Measurements from ENCODE around the gene ANTKMT. TPM values are rescaled to one million over a fixed set of nuclear protein-coding genes. Genes with fewer than 3 reads are reported as not detected.
A peak's percentile ranks its signal among the peaks of the same experiment; 100 is the strongest.

Gene ANTKMT
- total and polyA plus RNA-seq, 12 donors, result 23.3 to 91.1 (median 31.7) TPM

- Histone ChIP-seq H3K36me3 (peaks cover 0 to 46% (median 24%) of the 10 kb centered on the region in 9 donors), H3K4me3 (peak overlapping the region; percentile 68 to 100 (median 94)), H3K9me3 (no peaks in the 10 kb centered on the region), H3K4me1 (peaks cover 7 to 19% (median 15%) of the 10 kb centered on the region in 9 donors), H3K27ac (peak overlapping the region in 8 of 10 donors; percentile 44 to 90 (median 84)), H3K27me3 (peaks cover 0 to 14% (median under 1%) of the 10 kb centered on the region in 7 donors)
- DNase-seq (no peak), ATAC-seq (peak in 3 of 8 donors; percentile 1 to 19 (median 5))
- intact Hi-C loops (cut with DNase I), result loop anchor here in 2 of 10 donors (2.0 to 5.0 kb wide), 2 partner anchors 27 to 47 kb away; partner anchors contain the start of genes CHTF18 (in 1 of the 2) and RPUSD1 (in 1 of the 2)
- 43 to 46% methylated on average over 38 of the region's 38 CpGs for WGBS, 2 donors
- TF ChIP-seq CTCF (IDR thresholded peaks at IDR 0.05), result no peak
Measured at GRCh38 chr16:739560-740458, 18.9 kb downstream of the ANTKMT start.

- Histone ChIP-seq H3K27ac (peak overlapping the region in 9 of 10 donors; percentile 44 to 90 (median 82)), H3K4me1 (peaks cover 7 to 19% (median 15%) of the 10 kb centered on the region in 9 donors), H3K4me3 (peak overlapping the region; percentile 68 to 100 (median 94)), H3K9me3 (no peaks in the 10 kb centered on the region), H3K36me3 (peaks cover 0 to 40% (median 23%) of the 10 kb centered on the region in 9 donors), H3K27me3 (peaks cover 0 to 18% (median 4%) of the 10 kb centered on the region in 7 donors)
- no peak for TF ChIP-seq CTCF (IDR thresholded peaks at IDR 0.05)
- ATAC-seq (peak; percentile 18 to 57 (median 40)), DNase-seq (no peak)
- intact Hi-C loops (cut with DNase I), result loop anchor here in 2 of 10 donors (2.0 to 5.0 kb wide), 2 partner anchors 28 to 47 kb away; partner anchors contain the start of genes CHTF18 (in 1 of the 2) and RPUSD1 (in 1 of the 2)
- WGBS, 2 donors, result 0% methylated on average over 13 to 22 of the region's 22 CpGs
Measured at GRCh38 chr16:740459-740763, 19.5 kb downstream of the ANTKMT start.

- intact Hi-C loops (cut with DNase I), result loop anchor here in 4 of 10 donors (1.0 to 5.0 kb wide), 3 partner anchors 28 to 46 kb away; partner anchors contain the start of genes CHTF18 (in 1 of the 4) and RPUSD1 (in 1 of the 4)
- H3K4me3 ChIP-seq, result peak within 1 kb of the TSS; percentile 68 to 100 (median 94)
- peak; percentile 88 to 99 (median 97) for TF ChIP-seq CTCF (IDR thresholded peaks at IDR 0.05)
- peaks cover 0 to 35% (median 18%) of the 10 kb centered on the region in 9 donors for H3K36me3 ChIP-seq
- H3K4me1 ChIP-seq, result peaks cover 7 to 19% (median 15%) of the 10 kb centered on the region in 9 donors
- no peaks in the 10 kb centered on the region for H3K9me3 ChIP-seq
- peak within 1 kb of the TSS in 9 of 10 donors; percentile 44 to 90 (median 82) for H3K27ac ChIP-seq
- DNase-seq (peak; percentile 87 to 91), ATAC-seq (peak; percentile 91 to 96 (median 92))
- WGBS, 2 donors, result 1% methylated on average over 72 to 79 of the region's 79 CpGs
- H3K27me3 ChIP-seq, result peaks cover 0 to 18% (median 4%) of the 10 kb centered on the region in 7 donors
Measured at GRCh38 chr16:740764-741505, 20.0 kb downstream of the ANTKMT start, which contains the start of gene CIAO3. Gene CIAO3, minus strand, starts transcription at chr16:740997. Its CDS starts 12 bp downstream, at chr16:740985.

Measured in heart right ventricle (tissue), 16 donors.